K562 (cell line): ENCODE data around the gene KCNQ2. TPM values are rescaled to one million over a fixed set of nuclear protein-coding genes. Genes with fewer than 3 reads are reported as not detected.

Experiments used
- ATAC-seq: fragments of 200-7000 bp; cut with Tn5 transposase; 3 replicates; pipeline ENCODE4 v1.9.1; 2020; ENCODE audit warnings: moderate library complexity
- BruUV-seq: library from RNA; stranded (reverse); fragments of 400-500 nt; replicated peaks from 2 replicates; lab custom pipeline; 2021; lab: Mats Ljungman, UMichigan
- CTCF ChIA-PET: fragments of 300-600 bp; formaldehyde crosslinking; extraction: SDS; loops from one replicate; lab custom pipeline; 2021; ENCODE audit warnings: low intra/inter-chr PET ratio; lab: Yijun Ruan, JAX
- POLR2A ChIA-PET: fragments of 300-600, 350-650 bp; sonication (Branson Sonifier 250); formaldehyde crosslinking; extraction: SDS; loops from one replicate; lab custom pipeline; 2021; ENCODE audit warnings: antibody characterized with exemption, inconsistent platforms; lab: Yijun Ruan, JAX
- DNase-seq, 4 experiments: peaks; one replicate each; pipeline versions ENCODE4 v3.0.0 to v3.0.0-alpha.2; 2011 to 2018; ENCODE audit warnings: low spot score in 3 of 4, mixed read lengths in 3 of 4; ENCODE audit errors: extremely low read depth in 1 of 4
- FAIRE-seq: peaks from 2 replicates; lab custom pipeline; 2011; peaks lifted over from hg19 to GRCh38; lab: Jason Lieb, UNC
- H2AFZ ChIP-seq: 2 replicates; pipeline ENCODE4 v1.6.0; 2011; ENCODE audit warnings: low read depth, low read length, control low read depth, inconsistent platforms
- H3K27ac ChIP-seq: fragments of 200-600 bp; 3 replicates; pipeline ENCODE4 v1.8.0; 2011; ENCODE audit warnings: low read depth, mild to moderate bottlenecking, control low read depth, inconsistent platforms, low read length, moderate library complexity, mixed read lengths; ENCODE audit errors: extremely low read depth
- H3K27me3 ChIP-seq, 2 experiments: fragments of 300-600 bp in 1 of 2; 2 replicates in 1 of 2; 3 replicates in 1 of 2; pipeline versions ENCODE4 v1.6.0 to v1.8.0; 2011; ENCODE audit warnings: inconsistent platforms in 2 of 2, low read length in 2 of 2, mild to moderate bottlenecking in 1 of 2, mixed read lengths in 1 of 2, moderate library complexity in 1 of 2; ENCODE audit not compliant: control insufficient read depth in 2 of 2, insufficient read depth in 2 of 2
- H3K36me3 ChIP-seq: fragments of 300-600 bp; 3 replicates; pipeline ENCODE4 v1.8.0; 2011; ENCODE audit warnings: mild to moderate bottlenecking, low read length, inconsistent platforms; ENCODE audit not compliant: control insufficient read depth, insufficient read depth
- H3K4me1 ChIP-seq, 2 experiments: fragments of 200-600 bp in 1 of 2; replicated peaks in 1 of 2; 2 replicates in 1 of 2; 3 replicates in 1 of 2; pipeline versions ENCODE4 v1.5.1 to v1.8.0; 2011; ENCODE audit warnings: inconsistent platforms in 2 of 2, low read length in 2 of 2, mild to moderate bottlenecking in 1 of 2, mixed read lengths in 1 of 2, moderate library complexity in 1 of 2; ENCODE audit not compliant: control insufficient read depth in 2 of 2, insufficient read depth in 2 of 2
- H3K4me2 ChIP-seq: 2 replicates; pipeline ENCODE4 v1.6.1; 2011; ENCODE audit warnings: low read length, control low read depth, inconsistent platforms, mixed read lengths; ENCODE audit not compliant: insufficient read depth
- H3K4me3 ChIP-seq: fragments of 200-600 bp; sonication (generic), shearing (Covaris generic); 2 replicates; pipeline ENCODE4 v1.5.1; 2016; ENCODE audit warnings: control low read depth, inconsistent platforms
- H3K79me2 ChIP-seq: fragments of 200-600 bp; 3 replicates; pipeline ENCODE4 v1.8.0; 2011; ENCODE audit warnings: low read length, inconsistent platforms; ENCODE audit not compliant: control insufficient read depth, insufficient read depth
- H3K9ac ChIP-seq, 2 experiments: 2 replicates each; pipeline versions ENCODE4 v1.6.0 to v1.6.1; 2011; ENCODE audit warnings: low read depth in 2 of 2, low read length in 2 of 2, control low read depth in 1 of 2, inconsistent platforms in 1 of 2, mild to moderate bottlenecking in 1 of 2, mixed read lengths in 1 of 2; ENCODE audit not compliant: insufficient read depth in 1 of 2
- H3K9me1 ChIP-seq: one replicate; pipeline ENCODE4 v1.6.0; 2011; ENCODE audit warnings: inconsistent platforms, mild to moderate bottlenecking, low read length, moderate library complexity; ENCODE audit not compliant: control insufficient read depth, insufficient read depth
- H3K9me3 ChIP-seq: replicated peaks from 2 replicates; pipeline ENCODE4 v1.5.1; 2011; ENCODE audit warnings: low read depth, low read length, inconsistent platforms; ENCODE audit not compliant: control insufficient read depth, insufficient read depth
- H4K20me1 ChIP-seq: replicated peaks from 2 replicates; pipeline ENCODE4 v1.6.1; 2011; ENCODE audit warnings: low read length, inconsistent platforms, mixed read lengths; ENCODE audit not compliant: control insufficient read depth, insufficient read depth
- HSF4 ChIP-seq: fragments of 250-450 bp; sonication (Bioruptor Pico); IDR thresholded peaks from 2 replicates; pipeline ENCODE4 v2.1.2; 2022; ENCODE audit warnings: mild to moderate bottlenecking, moderate library complexity, borderline replicate concordance
- PML ChIP-seq: IDR thresholded peaks from 2 replicates; pipeline ENCODE4 v1.6.1; 2012; ENCODE audit warnings: low read length, inconsistent platforms
- SMARCB1 ChIP-seq: IDR thresholded peaks from 2 replicates; pipeline ENCODE4 v1.6.1; 2011; ENCODE audit warnings: improper control_type of control experiment, low read depth; ENCODE audit not compliant: insufficient read length
- U2AF2 ChIP-seq: fragments of 200-400 bp; formaldehyde crosslinking; optimal IDR thresholded peaks from 2 replicates; pipeline ENCODE3; 2017; ENCODE audit warnings: low read depth, mild to moderate bottlenecking, low read length
- ZNF584 ChIP-seq: fragments of 200-800 bp; sonication (Bioruptor generic); IDR thresholded peaks from 2 replicates; pipeline ENCODE4 v1.6.1; 2016; ENCODE audit warnings: low read depth, mild to moderate bottlenecking, missing genetic modification characterization, missing compliant biosample characterization
- WGBS: fragments of 100-300 bp; shearing (Covaris generic); methylation state at CpG from one replicate; pipeline ENCODE4 v1.1.6; 2016; ENCODE audit warnings: low coverage, mixed read lengths; ENCODE audit not compliant: insufficient coverage; ENCODE audit errors: missing lambda C conversion rate; 5-methylcytosine and 5-hydroxymethylcytosine counted together
- in situ Hi-C: fragments of 300-500 bp; cut with MboI; formaldehyde crosslinking; loops from 4 replicates; pipeline ENCODE4 v1.15.0; 2018; ENCODE audit warnings: inconsistent platforms, mixed read lengths
- intact Hi-C: fragments of 100-400 bp; cut with micrococcal nuclease; formaldehyde crosslinking; loops from 2 replicates; pipeline ENCODE4 v1.14.2; 2022
- polyA plus RNA-seq, 8 experiments: library from polyadenylated mRNA; depleted of rRNA in 4 of 8; stranded (reverse) in 5 of 8; unstranded in 3 of 8; fragments of >200 nt; fragmentation: Nextera tagmentation in 2 of 8; fragmentation: Illumina TruSeq in 1 of 8; extraction: Ambion mirVana in 2 of 8; extraction: Trizol in 1 of 8; gene quantifications; 2 replicates each; pipeline versions ENCODE4 v1.2.1 to v1.2.3, GENCODE V29; 2011 to 2014; ENCODE audit warnings: inconsistent platforms in 1 of 8, missing spikeins in 1 of 8
- total RNA-seq, 7 experiments: library from RNA; depleted of rRNA in 6 of 7; stranded (reverse); fragments of >200 nt in 6 of 7; fragmentation: Illumina TruSeq in 2 of 7; extraction: Trizol in 2 of 7; gene quantifications; 2 replicates each; pipeline versions ENCODE4 v1.2.1 to v1.2.3, GENCODE V29; 2011 to 2021; ENCODE audit warnings: low replicate concordance in 1 of 7
- TF ChIP-seq, protein P1 (sequence below): fragments of 450-650 bp; formaldehyde crosslinking; conservative IDR thresholded peaks from 2 replicates; pipeline ENCODE4 v1.4.0; 2022; ENCODE audit warnings: mild to moderate bottlenecking, missing genetic modification characterization
- TF ChIP-seq, protein P2 (sequence below): fragments of 250-450 bp; sonication (Bioruptor Pico); IDR thresholded peaks from 2 replicates; pipeline ENCODE4 v1.8.0; 2022; ENCODE audit warnings: moderate library complexity, mild to moderate bottlenecking, inconsistent platforms

KCNQ2 gene
- total and polyA plus RNA-seq, 9 of the 15 experiments (the other 6 are each of a cell fraction or from before 2014, with no cell fraction given) = 0.13 to 0.16 TPM; not detected in 7

DNA sequence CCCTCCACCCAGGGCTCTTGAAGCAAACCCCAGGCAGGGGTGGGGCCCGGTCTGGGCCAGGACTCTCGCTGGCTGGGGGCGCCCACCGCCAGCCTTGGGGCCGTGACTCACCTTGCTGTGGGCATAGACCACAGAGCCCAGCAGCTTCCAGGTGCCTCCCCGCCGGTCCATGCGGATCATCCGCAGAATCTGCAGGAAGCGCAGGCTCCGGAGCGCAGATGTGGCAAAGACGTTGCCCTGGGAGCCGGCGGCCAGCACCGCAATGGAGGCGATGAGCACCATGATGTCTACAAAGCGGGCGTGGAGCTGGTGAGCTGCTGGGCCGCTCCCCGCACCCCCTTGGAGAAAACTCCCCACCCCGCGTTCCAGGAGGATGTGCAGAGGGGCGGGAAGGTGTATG, 27.9 kb downstream of the KCNQ2 start (continued):
- TF ChIP-seq, protein P1, sequence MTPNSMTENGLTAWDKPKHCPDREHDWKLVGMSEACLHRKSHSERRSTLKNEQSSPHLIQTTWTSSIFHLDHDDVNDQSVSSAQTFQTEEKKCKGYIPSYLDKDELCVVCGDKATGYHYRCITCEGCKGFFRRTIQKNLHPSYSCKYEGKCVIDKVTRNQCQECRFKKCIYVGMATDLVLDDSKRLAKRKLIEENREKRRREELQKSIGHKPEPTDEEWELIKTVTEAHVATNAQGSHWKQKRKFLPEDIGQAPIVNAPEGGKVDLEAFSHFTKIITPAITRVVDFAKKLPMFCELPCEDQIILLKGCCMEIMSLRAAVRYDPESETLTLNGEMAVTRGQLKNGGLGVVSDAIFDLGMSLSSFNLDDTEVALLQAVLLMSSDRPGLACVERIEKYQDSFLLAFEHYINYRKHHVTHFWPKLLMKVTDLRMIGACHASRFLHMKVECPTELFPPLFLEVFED = no peak
- no peak for TF ChIP-seq U2AF2
- TF ChIP-seq SMARCB1 = no peak

DNA sequence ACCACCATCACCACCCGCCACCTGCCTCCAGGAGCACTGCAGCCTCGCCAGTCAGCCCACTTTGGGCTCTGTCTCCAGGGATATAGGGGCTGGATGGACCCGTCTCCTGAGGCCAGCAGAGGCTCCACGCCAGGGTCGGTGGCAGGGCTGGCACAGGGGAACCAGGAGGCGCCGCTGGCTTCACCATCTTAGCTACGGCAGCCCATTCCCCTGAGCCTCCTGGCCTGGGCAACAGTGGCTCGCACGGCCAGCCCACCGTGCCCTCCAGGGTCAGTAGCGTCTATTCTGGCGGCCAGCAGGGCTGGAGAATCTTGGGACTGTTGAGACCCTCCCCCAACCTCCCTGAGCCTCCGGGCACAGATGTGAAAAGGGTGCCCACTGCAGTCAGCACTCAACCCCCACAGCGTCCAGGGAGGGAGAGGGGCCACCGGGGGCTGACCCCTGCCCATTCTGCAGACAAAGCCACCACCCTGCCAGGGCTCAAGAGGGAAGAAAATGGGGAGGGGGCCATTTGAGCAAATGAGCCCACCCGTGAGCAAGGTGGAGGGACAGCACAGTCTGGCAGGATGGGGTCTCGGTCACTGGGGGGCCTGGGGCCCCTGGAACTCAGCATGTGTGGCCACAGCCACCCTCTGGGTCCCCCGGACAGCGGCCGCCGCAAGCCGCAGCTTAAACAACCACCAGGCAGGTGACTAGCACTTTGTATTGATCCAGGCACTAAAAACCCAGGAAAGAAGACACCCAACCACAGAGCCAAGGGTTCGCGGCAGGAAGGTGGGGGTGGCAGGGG, 28.7 kb downstream of the KCNQ2 start:
- H3K36me3 ChIP-seq = no peaks in the 10 kb centered on the region
- no TSS peak for BruUV-seq
- no peak overlapping the region for H3K27ac ChIP-seq
- CTCF ChIA-PET = no interaction called here
- POLR2A ChIA-PET = no interaction called here
- FAIRE-seq (no peak), ATAC-seq (no peak), DNase-seq (no peak)
- in situ Hi-C loops = no loop called here
- 31% methylated on average over 25 of the region's 25 CpGs for WGBS
- H3K4me3 ChIP-seq = no peak overlapping the region
- no peaks in the 10 kb centered on the region for H3K79me2 ChIP-seq
- H3K4me1 ChIP-seq = peaks cover 0 to 21% of the 10 kb centered on the region in 2 experiments; a peak in 2 of 5 replicates
- H3K9ac ChIP-seq = no peak overlapping the region
- H4K20me1 ChIP-seq = 0 out of 2 replicates have a peak, but pooled peaks cover 6% of the 10 kb centered on the region
- H3K27me3 ChIP-seq = peaks cover 23 to 38% of the 10 kb centered on the region in 2 experiments; a peak in 4 of 5 replicates
- H3K4me2 ChIP-seq = no peak overlapping the region
- no peaks in the 10 kb centered on the region for H3K9me1 ChIP-seq
- no peak for TF ChIP-seq PML
- no peak for TF ChIP-seq ZNF584 (CRISPR knock-in tag)
- TF ChIP-seq HSF4 (CRISPR knock-in tag) = no peak
- TF ChIP-seq, protein P2, sequence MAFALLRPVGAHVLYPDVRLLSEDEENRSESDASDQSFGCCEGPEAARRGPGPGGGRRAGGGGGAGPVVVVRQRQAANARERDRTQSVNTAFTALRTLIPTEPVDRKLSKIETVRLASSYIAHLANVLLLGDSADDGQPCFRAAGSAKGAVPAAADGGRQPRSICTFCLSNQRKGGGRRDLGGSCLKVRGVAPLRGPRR (CRISPR knock-in tag) = no peak
- TF ChIP-seq, all 486 proteins: peak for 0
- peaks cover 4% of the 10 kb centered on the region; the same call in 1 of the 2 replicates for H3K9me3 ChIP-seq
- intact Hi-C loops = no loop called here
- H2AFZ ChIP-seq = no peak overlapping the region
